ENCODE data around the gene SCRN1.

Gene SCRN1

DNA sequence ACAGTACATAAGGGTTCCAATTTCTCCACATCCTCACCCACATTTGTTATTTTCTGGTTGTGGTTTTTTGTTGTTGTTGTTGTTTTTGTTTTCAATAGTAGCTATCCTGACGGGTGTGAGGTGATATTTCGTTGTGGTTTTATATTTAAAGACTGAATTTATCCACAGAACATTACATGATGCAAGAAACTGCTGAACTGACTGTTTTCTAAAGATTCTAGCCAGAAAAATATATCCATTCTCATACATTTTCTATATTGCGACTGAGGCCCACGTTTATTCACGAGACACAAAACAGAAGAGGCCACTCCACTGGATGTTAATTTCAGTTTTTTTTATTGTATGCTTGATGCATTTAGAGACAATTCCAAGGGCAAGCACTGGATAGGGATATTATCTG lies 69.8 kb downstream of the SCRN1 start:
- Histone ChIP-seq H4K20me1 (no peaks in the 10 kb centered on the region), H3K9me3 (replicated peaks in 1 of 11) (no peaks in the 10 kb centered on the region), H3K4me1 (peaks cover 0 to 8% (median 3%) of the 10 kb centered on the region in 10 experiments; a peak in 8 of 20 replicates), H3K9ac (no peak overlapping the region), H3K36me3 (no peaks in the 10 kb centered on the region), H3K4me3 (no peak overlapping the region), H3K27ac (no peak overlapping the region), H3K4me2 (no peak overlapping the region), H3K27me3 (no peaks in the 10 kb centered on the region)
- TF ChIP-seq Cebpa-rat (IDR thresholded peaks at IDR 0.05): no peak

DNA sequence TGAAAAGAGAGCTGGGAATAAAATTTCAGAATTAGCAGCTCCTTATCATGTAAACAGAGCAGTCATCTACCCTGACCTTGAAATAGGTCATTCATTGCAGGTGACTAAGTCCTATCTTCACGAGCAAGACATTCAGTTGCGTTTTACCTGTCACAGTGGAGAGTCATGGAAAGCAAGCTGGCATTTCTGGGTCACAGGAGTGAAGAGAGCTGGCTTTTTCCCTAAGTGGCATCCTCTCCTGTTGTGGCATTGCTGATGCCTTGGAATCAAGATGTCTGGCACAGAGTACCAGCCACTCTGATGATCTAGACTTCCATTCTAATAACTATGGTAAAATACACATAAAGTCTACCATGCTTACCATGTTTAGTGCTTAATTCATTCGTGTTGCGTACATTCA lies 70.8 kb downstream of the SCRN1 start:
- H3K27ac ChIP-seq: no peak overlapping the region
- H3K9ac ChIP-seq: no peak overlapping the region
- no peak overlapping the region for H3K4me2 ChIP-seq
- no peak for TF ChIP-seq Cebpa-rat (IDR thresholded peaks at IDR 0.05)
- no peak overlapping the region for H3K4me3 ChIP-seq
- no peaks in the 10 kb centered on the region for H3K36me3 ChIP-seq
- H3K9me3 ChIP-seq (replicated peaks in 1 of 11): no peaks in the 10 kb centered on the region
- no peaks in the 10 kb centered on the region for H4K20me1 ChIP-seq
- no peaks in the 10 kb centered on the region for H3K27me3 ChIP-seq
- H3K4me1 ChIP-seq: peaks cover 0 to 8% (median 3%) of the 10 kb centered on the region in 10 experiments; a peak in 8 of 20 replicates

DNA sequence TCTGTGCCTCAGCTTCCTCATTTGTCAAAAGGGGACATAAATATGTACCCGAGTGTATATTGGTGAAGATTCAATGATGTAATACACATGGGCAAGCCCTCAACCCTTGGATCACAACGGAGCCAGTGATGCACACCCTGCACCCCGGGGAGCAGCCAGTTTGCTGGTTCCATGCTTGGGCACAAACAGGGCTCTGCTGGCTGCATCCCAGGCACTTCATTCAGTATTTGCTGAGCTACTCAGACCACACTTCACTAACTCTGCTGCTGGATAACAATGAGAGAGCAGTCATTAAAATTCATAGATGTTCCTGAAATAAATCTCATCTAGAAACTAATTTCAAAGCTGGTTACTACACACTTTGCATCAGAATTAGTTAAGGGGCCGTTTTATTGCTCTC lies 72.0 kb downstream of the SCRN1 start:
- Histone ChIP-seq H3K4me1 (peaks cover 0 to 8% (median 3%) of the 10 kb centered on the region in 10 experiments; a peak in 8 of 20 replicates), H3K4me2 (no peak overlapping the region), H3K9ac (no peak overlapping the region), H3K27me3 (no peaks in the 10 kb centered on the region), H3K9me3 (replicated peaks in 1 of 11) (no peaks in the 10 kb centered on the region), H3K36me3 (no peaks in the 10 kb centered on the region), H3K27ac (no peak overlapping the region), H3K4me3 (no peak overlapping the region), H4K20me1 (no peaks in the 10 kb centered on the region)
- no peak for TF ChIP-seq Cebpa-rat (IDR thresholded peaks at IDR 0.05)

DNA sequence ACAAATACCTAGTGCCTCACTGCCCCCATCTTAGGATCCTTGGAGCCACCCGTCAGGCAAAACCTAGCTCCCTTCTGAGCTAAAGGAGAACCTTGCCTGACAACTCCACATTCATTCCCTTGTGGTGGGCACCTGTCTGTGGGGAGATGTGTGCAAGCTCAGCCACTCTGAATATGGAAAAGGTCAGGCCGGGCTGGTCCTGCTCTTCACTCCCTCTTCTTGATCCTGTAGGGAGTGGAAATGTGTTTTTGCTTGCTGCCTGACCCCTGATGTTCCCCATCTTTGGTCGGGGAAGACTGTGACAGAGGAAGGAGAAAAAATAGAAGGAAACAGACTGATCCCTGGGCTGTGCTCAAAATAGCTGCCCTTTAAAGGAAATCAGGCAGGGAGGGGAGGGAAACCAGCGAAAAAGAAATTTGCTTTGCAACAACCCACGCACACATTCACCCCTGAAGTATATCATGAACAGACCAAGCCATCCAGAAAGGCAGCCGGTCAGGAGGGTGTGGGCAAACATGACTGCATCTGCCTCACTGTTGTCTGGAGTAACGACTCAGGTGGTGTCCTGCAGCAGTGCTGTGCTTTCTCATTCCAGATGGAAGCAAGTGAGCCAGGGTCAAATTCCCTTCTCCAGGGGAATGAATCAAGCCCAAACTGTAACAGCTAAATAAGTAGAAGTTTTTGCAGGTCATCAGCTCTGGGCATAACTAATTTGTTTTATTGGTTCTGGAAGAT lies 74.0 kb downstream of the SCRN1 start:
- H3K36me3 ChIP-seq: no peaks in the 10 kb centered on the region
- H4K20me1 ChIP-seq: no peaks in the 10 kb centered on the region
- H3K4me3 ChIP-seq: no peak overlapping the region
- H3K9ac ChIP-seq: no peak overlapping the region
- peak overlapping the region in 8 of 11 experiments; percentile 4 to 60 (median 16); a peak in 11 of 22 replicates for H3K4me2 ChIP-seq
- H3K9me3 ChIP-seq (replicated peaks in 1 of 11): no peaks in the 10 kb centered on the region
- H3K4me1 ChIP-seq: peaks cover 0 to 8% (median 3%) of the 10 kb centered on the region in 10 experiments; a peak in 8 of 20 replicates
- no peak for TF ChIP-seq Cebpa-rat (IDR thresholded peaks at IDR 0.05)
- no peaks in the 10 kb centered on the region for H3K27me3 ChIP-seq
- H3K27ac ChIP-seq: no peak overlapping the region

DNA sequence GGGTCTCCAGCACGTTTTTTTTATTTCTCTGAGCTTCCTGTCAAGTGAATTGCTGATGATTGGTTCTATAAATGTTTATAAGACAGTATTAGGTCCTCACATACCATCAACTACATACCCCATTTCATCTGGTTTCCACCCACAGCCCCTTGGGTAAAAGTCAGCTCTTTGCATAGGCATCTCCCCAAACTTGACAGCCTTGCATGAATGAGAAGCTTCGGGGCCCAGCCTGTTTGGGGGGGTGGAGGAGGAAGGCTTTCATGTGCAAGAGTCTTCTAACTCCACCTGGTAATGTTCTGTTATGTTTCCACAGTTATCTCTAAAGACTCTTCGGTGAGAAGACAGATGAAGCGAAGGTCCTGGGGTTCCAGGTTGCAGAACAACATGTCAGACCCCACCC lies 75.4 kb downstream of the SCRN1 start:
- Histone ChIP-seq H3K4me3 (no peak overlapping the region), H4K20me1 (no peaks in the 10 kb centered on the region), H3K27ac (no peak overlapping the region), H3K9ac (no peak overlapping the region), H3K4me1 (peaks cover 0 to 8% (median 3%) of the 10 kb centered on the region in 10 experiments; a peak in 8 of 20 replicates), H3K4me2 (no peak overlapping the region), H3K27me3 (no peaks in the 10 kb centered on the region), H3K9me3 (replicated peaks in 1 of 11) (no peaks in the 10 kb centered on the region), H3K36me3 (no peaks in the 10 kb centered on the region)
- no peak for TF ChIP-seq Cebpa-rat (IDR thresholded peaks at IDR 0.05)

DNA sequence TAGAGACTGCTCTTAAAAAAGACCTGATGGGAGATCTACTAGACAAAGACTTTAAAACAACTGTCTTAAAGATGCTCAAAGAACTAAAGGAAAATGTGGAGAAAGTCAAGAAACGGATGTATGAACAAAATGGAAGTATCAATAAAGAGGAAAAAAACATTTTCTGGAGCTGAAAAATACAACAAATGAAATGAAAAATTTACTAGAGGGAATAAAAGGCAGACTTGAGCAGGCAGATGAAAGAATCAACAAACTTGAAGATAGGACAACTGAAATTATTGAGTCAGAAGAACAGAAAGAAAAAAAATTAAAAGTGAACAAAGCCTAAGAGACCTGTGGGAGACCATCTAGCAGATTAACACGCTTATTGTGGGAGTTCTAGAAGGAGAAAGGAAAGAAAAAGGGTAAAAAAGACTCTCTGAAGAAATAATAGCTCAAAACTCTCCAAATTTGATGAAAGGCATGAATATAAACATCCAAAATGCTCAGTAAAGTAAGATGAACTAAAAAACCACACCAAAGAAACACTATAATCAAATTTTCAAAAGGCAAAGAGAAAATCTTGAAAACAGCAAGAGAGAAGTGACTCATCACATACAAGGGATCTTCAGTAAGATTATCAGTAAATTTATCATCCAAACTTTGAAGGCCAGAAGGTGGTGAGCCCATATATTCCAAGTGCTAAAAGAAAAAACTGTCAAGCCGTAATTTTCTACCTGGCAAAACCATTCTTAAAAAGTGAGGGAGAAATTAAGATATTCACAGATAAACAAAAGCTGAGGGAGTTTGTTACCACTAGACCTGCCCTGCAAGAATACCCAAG lies 83.2 kb downstream of the SCRN1 start:
- H3K9me3 ChIP-seq (replicated peaks in 1 of 11): peaks cover 36 to 42% (median 39%) of the 10 kb centered on the region in 11 experiments
- H3K27ac ChIP-seq: no peak overlapping the region
- H3K9ac ChIP-seq: no peak overlapping the region
- no peak overlapping the region for H3K4me2 ChIP-seq
- H3K27me3 ChIP-seq: no peaks in the 10 kb centered on the region
- H3K4me3 ChIP-seq: no peak overlapping the region
- no peaks in the 10 kb centered on the region for H3K4me1 ChIP-seq
- no peak for TF ChIP-seq Cebpa-rat (IDR thresholded peaks at IDR 0.05)
- no peaks in the 10 kb centered on the region; a peak in 1 of 22 replicates for H3K36me3 ChIP-seq
- H4K20me1 ChIP-seq: no peaks in the 10 kb centered on the region

DNA sequence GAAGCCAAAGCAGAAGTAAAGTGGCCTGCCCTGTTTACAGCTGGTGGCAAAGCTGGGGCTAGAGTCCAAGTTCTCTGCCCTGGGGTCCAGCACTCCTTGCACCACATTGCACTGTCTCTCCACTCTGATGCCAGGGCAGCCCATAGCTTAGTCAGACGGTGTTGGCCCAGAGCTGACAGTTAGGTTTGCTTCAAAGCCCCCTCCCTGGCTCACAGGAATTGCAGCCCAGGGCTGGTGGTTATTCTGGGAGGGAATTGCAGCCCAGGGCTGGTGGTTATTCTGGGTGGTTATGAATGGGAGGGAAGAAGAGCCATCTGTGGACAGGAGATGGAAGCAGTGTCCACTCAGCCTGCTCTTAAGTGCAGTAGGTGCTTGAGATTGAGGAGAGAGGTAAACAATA lies 88.9 kb downstream of the SCRN1 start:
- Histone ChIP-seq H3K4me3 (no peak overlapping the region), H3K9me3 (replicated peaks in 1 of 11) (peaks cover 9 to 29% (median 17%) of the 10 kb centered on the region in 11 experiments), H3K4me2 (peak overlapping the region in 1 of 11 experiments; percentile 20; a peak in 2 of 22 replicates), H4K20me1 (no peaks in the 10 kb centered on the region), H3K4me1 (0 out of 20 replicates have a peak, but pooled peaks cover 0 to 4% (median 0%) of the 10 kb centered on the region in 10 experiments), H3K9ac (no peak overlapping the region), H3K27ac (no peak overlapping the region), H3K36me3 (no peaks in the 10 kb centered on the region), H3K27me3 (no peaks in the 10 kb centered on the region)
- TF ChIP-seq Cebpa-rat (IDR thresholded peaks at IDR 0.05): no peak

DNA sequence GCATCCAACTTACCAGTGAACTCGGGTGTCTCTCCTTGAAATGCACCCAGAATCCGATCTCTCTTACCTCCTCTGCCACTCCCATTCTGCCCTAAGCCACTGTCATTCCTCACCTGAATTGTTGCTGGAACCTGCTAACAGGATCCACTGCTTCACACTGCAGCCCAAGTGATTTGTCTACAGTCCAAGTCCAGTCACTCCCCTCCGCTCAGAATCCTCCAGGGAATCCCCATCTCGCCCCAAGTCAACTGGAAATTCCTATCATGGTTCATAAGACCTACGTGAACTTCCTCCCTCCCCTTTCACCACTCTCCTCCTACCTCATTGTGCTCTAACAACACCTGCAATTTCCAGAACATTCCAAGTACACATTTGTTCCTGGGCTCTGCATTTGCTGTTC lies 91.3 kb downstream of the SCRN1 start:
- TF ChIP-seq Cebpa-rat (IDR thresholded peaks at IDR 0.05): no peak
- Histone ChIP-seq H3K9ac (no peak overlapping the region), H3K4me1 (0 out of 20 replicates have a peak, but pooled peaks cover 0 to 4% (median 0%) of the 10 kb centered on the region in 10 experiments), H3K27ac (no peak overlapping the region), H3K36me3 (no peaks in the 10 kb centered on the region), H3K9me3 (replicated peaks in 1 of 11) (peaks cover 0 to 18% (median 8%) of the 10 kb centered on the region in 11 experiments; a peak in 10 of 22 replicates), H3K4me2 (no peak overlapping the region), H3K4me3 (no peak overlapping the region), H4K20me1 (no peaks in the 10 kb centered on the region), H3K27me3 (no peaks in the 10 kb centered on the region)

DNA sequence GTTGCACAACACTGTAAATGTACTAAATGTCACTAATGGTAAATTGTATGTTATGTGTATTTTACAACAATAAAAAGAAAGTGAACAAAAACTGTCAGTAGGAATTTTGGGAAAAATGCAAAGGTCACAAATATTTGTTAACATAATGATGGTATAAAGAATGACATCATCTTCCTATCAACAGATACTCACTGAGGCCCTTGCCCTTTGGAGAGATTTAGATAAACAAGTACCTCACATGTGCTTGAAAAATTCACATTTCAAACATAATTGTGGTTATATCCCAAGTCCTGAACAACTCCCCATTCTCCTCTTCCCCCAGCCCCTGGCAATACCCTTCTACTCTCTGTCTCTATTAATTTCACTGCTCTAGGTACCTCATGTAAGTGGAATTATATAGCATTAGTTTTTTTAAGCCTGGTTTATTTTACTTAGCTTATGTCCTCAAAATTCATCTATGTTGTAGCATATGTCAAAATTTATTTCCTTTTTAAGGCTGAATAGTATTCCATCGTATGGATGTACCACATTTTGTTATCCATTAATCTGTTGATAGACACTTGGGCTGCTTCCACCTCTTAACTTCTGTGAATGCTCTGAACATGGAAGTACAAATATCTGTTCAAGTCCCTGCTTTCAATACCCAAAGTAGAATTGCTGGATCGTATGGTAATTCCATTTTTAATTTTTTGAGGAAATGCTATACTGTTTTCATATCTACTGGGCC lies 92.8 kb downstream of the SCRN1 start:
- no peak for TF ChIP-seq Cebpa-rat (IDR thresholded peaks at IDR 0.05)
- Histone ChIP-seq H4K20me1 (no peaks in the 10 kb centered on the region), H3K36me3 (no peaks in the 10 kb centered on the region), H3K4me1 (0 out of 20 replicates have a peak, but pooled peaks cover 0 to 4% (median 0%) of the 10 kb centered on the region in 10 experiments), H3K9ac (no peak overlapping the region), H3K4me3 (no peak overlapping the region), H3K27ac (no peak overlapping the region), H3K4me2 (no peak overlapping the region), H3K27me3 (no peaks in the 10 kb centered on the region), H3K9me3 (replicated peaks in 1 of 11) (peaks cover 0 to 18% (median 8%) of the 10 kb centered on the region in 11 experiments; a peak in 10 of 22 replicates)
